Measurements from ENCODE around the gene CSAG3. TPM values are rescaled to one million over a fixed set of nuclear protein-coding genes. Genes with fewer than 3 reads are reported as not detected.
"Not testable (repeated sequence)": the region's sequence is repeated elsewhere in the genome, so short reads cannot be mapped to it uniquely, and the experiment has no call there.

Gene CSAG3
- total RNA-seq, 1 donor from 2014 or later, result not detected

GRCh38 chrX:152738560-152738959, 20.5 kb upstream of the CSAG3 start:
- no peak overlapping the region for H3K4me3 ChIP-seq (ENCODE audit: low read depth, low read length)
- TF ChIP-seq CTCF (conservative IDR thresholded peaks at IDR 0.05; ENCODE audit: low read depth, low read length), result no peak
- DNase-seq (ENCODE audit: low read depth), result no peak

GRCh38 chrX:152753686-152754650, 5.0 kb upstream of the CSAG3 start, which contains the start of gene MAGEA2:
MAGEA2 (minus strand) TSS chrX:152753842; CDS start chrX:152751363, 2,479 bp downstream.
- H3K4me3 ChIP-seq (ENCODE audit: low read depth, low read length); DNase-seq (ENCODE audit: low read depth): not testable (repeated sequence)

- H3K4me3 ChIP-seq (ENCODE audit: low read depth, low read length); DNase-seq (ENCODE audit: low read depth): not testable (repeated sequence)
Measured at GRCh38 chrX:152754871-152755270, 4.1 kb upstream of the CSAG3 start.

- H3K4me3 ChIP-seq (ENCODE audit: low read depth, low read length); DNase-seq (ENCODE audit: low read depth): not testable (repeated sequence)
Measured at GRCh38 chrX:152759544-152759943, 526 bp downstream of the CSAG3 start.

GRCh38 chrX:152761582-152761981, 2.6 kb downstream of the CSAG3 start:
- DNase-seq (ENCODE audit: low read depth); H3K4me3 ChIP-seq (ENCODE audit: low read depth, low read length): not testable (repeated sequence)

- H3K4me3 ChIP-seq (ENCODE audit: low read depth, low read length); DNase-seq (ENCODE audit: low read depth): not testable (repeated sequence)
Measured at GRCh38 chrX:152766562-152766961, 7.5 kb downstream of the CSAG3 start.

GRCh38 chrX:152769549-152770289, 10.7 kb downstream of the CSAG3 start, which contains the start of gene MAGEA6:
MAGEA6 (minus strand) TSS chrX:152769689; CDS start chrX:152767650, 2,039 bp downstream.
- not testable (repeated sequence) for H3K4me3 ChIP-seq (ENCODE audit: low read depth, low read length); DNase-seq (ENCODE audit: low read depth)

- not testable (repeated sequence) for DNase-seq (ENCODE audit: low read depth); H3K4me3 ChIP-seq (ENCODE audit: low read depth, low read length)
Measured at GRCh38 chrX:152787062-152787461, 28.0 kb downstream of the CSAG3 start.

- no peak for DNase-seq (ENCODE audit: low read depth)
- no peak for TF ChIP-seq CTCF (conservative IDR thresholded peaks at IDR 0.05; ENCODE audit: low read depth, low read length)
- H3K4me3 ChIP-seq (ENCODE audit: low read depth, low read length), result no peak overlapping the region
Measured at GRCh38 chrX:152798945-152799344, 39.9 kb downstream of the CSAG3 start.

- TF ChIP-seq CTCF (conservative IDR thresholded peaks at IDR 0.05; ENCODE audit: low read depth, low read length), result no peak
- H3K4me3 ChIP-seq (ENCODE audit: low read depth, low read length), result no peak overlapping the region
- no peak for DNase-seq (ENCODE audit: low read depth)
Measured at GRCh38 chrX:152806035-152806434, 47.0 kb downstream of the CSAG3 start.

Other genes starting within 250 kb of the CSAG3 start
- gene GABRQ, start 121.3 kb upstream of the CSAG3 start, total RNA-seq, result 0.06 and 0.22 TPM in 2 replicates
- gene MAGEA3, start 60.4 kb upstream of the CSAG3 start, total RNA-seq, result not detected in 2 replicates
- gene CSAG2, start 49.9 kb upstream of the CSAG3 start, total RNA-seq, result not detected in 2 replicates
- not detected in 2 replicates for gene MAGEA2B, start 44.6 kb upstream of the CSAG3 start, total RNA-seq
- gene CSAG1, start 25.5 kb upstream of the CSAG3 start, total RNA-seq, result not detected in 2 replicates
- not detected in 2 replicates for gene MAGEA12, start 25.5 kb upstream of the CSAG3 start, total RNA-seq
- not detected in 2 replicates for gene MAGEA2, start 5.4 kb upstream of the CSAG3 start, total RNA-seq
- not detected in 2 replicates for gene MAGEA6, start 10.5 kb downstream of the CSAG3 start, total RNA-seq
- gene CETN2, start 71.5 kb downstream of the CSAG3 start, total RNA-seq, result 34.4 and 53.7 TPM in 2 replicates
- gene NSDHL, start 71.8 kb downstream of the CSAG3 start, total RNA-seq, result 19.3 and 47.4 TPM in 2 replicates
- 14.4 and 41.6 TPM in 2 replicates for gene ZNF185, start 138.8 kb downstream of the CSAG3 start, total RNA-seq
- gene PNMA5, start 234.9 kb downstream of the CSAG3 start, total RNA-seq, result not detected in 2 replicates